HL-60 (cell line): Measurements from ENCODE around the gene ANKS1B.

Experiments used
- DNase-seq, 2 experiments: peaks; one replicate each; pipeline ENCODE4 v3.0.0-alpha.2; 2010 to 2020; ENCODE audit warnings: low read depth in 1 of 2, low spot score in 1 of 2
- H3K27ac ChIP-seq: fragments of 250-450 bp; sonication (Bioruptor Pico); replicated peaks from 2 replicates; pipeline ENCODE4 v1.5.1; 2020; ENCODE audit warnings: mild to moderate bottlenecking, moderate library complexity
- H3K27me3 ChIP-seq: fragments of 250-450 bp; sonication (Bioruptor Pico); 2 replicates; pipeline ENCODE4 v1.5.1; 2021; ENCODE audit warnings: mild to moderate bottlenecking, moderate library complexity; ENCODE audit not compliant: insufficient read depth, poor library complexity, severe bottlenecking
- H3K4me3 ChIP-seq: replicated peaks from 2 replicates; pipeline ENCODE4 v1.5.1; 2011; ENCODE audit warnings: mild to moderate bottlenecking, control low read depth, low read length; ENCODE audit not compliant: insufficient read depth
- GABPA ChIP-seq: IDR thresholded peaks from 2 replicates; pipeline ENCODE4 v1.6.1; 2012; ENCODE audit warnings: low read depth
- POLR2AphosphoS5 ChIP-seq: IDR thresholded peaks from 2 replicates; pipeline ENCODE4 v1.6.1; 2012; ENCODE audit warnings: low read depth
- SPI1 ChIP-seq: IDR thresholded peaks from 2 replicates; pipeline ENCODE4 v1.6.1; 2012; ENCODE audit warnings: low read depth, mild to moderate bottlenecking, borderline replicate concordance
- TF ChIP-seq, protein P1 (sequence below): IDR thresholded peaks from one replicate; pipeline ENCODE4 v1.5.1; 2011; ENCODE audit warnings: low read length, control low read depth, inconsistent platforms; ENCODE audit not compliant: insufficient read depth
- TF ChIP-seq, protein P2 (sequence below): IDR thresholded peaks from 2 replicates; pipeline ENCODE4 v1.6.1; 2012; ENCODE audit warnings: low read depth; ENCODE audit not compliant: insufficient replicate concordance

ANKS1B gene

DNA sequence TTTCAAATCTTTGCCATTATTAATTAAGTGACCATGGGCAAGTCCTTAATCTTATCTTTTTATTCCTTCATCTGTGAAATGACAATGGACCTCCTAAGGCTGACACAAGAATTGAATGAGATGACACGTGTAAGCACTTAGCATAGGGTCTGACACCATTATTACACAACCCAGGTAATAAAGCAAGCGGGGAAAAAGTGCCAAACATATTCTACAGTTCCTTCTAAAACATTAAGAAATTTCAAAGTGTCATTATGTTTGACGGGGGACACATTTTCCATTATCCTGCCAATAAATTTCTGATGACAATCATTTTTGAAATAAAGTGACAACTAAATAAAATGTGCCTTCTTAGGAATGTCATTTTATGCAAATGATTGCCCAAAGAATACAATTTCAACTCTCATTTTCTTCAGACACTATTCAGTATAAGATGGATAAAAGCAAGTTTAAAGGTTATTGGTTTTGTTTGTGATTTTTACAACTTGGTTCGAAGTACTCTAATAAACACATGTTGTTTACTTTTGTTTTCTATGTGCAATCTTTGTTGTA, 3.0 kb downstream of the ANKS1B start:
- H3K4me3 ChIP-seq, result no peak overlapping the region
- TF ChIP-seq, protein P1, sequence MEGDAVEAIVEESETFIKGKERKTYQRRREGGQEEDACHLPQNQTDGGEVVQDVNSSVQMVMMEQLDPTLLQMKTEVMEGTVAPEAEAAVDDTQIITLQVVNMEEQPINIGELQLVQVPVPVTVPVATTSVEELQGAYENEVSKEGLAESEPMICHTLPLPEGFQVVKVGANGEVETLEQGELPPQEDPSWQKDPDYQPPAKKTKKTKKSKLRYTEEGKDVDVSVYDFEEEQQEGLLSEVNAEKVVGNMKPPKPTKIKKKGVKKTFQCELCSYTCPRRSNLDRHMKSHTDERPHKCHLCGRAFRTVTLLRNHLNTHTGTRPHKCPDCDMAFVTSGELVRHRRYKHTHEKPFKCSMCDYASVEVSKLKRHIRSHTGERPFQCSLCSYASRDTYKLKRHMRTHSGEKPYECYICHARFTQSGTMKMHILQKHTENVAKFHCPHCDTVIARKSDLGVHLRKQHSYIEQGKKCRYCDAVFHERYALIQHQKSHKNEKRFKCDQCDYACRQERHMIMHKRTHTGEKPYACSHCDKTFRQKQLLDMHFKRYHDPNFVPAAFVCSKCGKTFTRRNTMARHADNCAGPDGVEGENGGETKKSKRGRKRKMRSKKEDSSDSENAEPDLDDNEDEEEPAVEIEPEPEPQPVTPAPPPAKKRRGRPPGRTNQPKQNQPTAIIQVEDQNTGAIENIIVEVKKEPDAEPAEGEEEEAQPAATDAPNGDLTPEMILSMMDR, result no peak
- TF ChIP-seq GABPA (no peak), POLR2AphosphoS5 (no peak), SPI1 (no peak)
- TF ChIP-seq, protein P2, sequence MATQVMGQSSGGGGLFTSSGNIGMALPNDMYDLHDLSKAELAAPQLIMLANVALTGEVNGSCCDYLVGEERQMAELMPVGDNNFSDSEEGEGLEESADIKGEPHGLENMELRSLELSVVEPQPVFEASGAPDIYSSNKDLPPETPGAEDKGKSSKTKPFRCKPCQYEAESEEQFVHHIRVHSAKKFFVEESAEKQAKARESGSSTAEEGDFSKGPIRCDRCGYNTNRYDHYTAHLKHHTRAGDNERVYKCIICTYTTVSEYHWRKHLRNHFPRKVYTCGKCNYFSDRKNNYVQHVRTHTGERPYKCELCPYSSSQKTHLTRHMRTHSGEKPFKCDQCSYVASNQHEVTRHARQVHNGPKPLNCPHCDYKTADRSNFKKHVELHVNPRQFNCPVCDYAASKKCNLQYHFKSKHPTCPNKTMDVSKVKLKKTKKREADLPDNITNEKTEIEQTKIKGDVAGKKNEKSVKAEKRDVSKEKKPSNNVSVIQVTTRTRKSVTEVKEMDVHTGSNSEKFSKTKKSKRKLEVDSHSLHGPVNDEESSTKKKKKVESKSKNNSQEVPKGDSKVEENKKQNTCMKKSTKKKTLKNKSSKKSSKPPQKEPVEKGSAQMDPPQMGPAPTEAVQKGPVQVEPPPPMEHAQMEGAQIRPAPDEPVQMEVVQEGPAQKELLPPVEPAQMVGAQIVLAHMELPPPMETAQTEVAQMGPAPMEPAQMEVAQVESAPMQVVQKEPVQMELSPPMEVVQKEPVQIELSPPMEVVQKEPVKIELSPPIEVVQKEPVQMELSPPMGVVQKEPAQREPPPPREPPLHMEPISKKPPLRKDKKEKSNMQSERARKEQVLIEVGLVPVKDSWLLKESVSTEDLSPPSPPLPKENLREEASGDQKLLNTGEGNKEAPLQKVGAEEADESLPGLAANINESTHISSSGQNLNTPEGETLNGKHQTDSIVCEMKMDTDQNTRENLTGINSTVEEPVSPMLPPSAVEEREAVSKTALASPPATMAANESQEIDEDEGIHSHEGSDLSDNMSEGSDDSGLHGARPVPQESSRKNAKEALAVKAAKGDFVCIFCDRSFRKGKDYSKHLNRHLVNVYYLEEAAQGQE, result no peak
- DNase-seq, result no peak
- peaks cover 27% of the 10 kb centered on the region for H3K27me3 ChIP-seq
- H3K27ac ChIP-seq, result no peak overlapping the region

- no peak for DNase-seq
- no peak for TF ChIP-seq POLR2AphosphoS5
- TF ChIP-seq, protein P2, result no peak
- TF ChIP-seq GABPA, result no peak
- TF ChIP-seq SPI1, result no peak
- TF ChIP-seq, protein P1, result no peak
- Histone ChIP-seq H3K4me3 (no peak overlapping the region), H3K27me3 (peaks cover 18% of the 10 kb centered on the region), H3K27ac (no peak overlapping the region)
Observed at GRCh38 chr12:99979471-99979870, 5.3 kb downstream of the ANKS1B start.

DNA sequence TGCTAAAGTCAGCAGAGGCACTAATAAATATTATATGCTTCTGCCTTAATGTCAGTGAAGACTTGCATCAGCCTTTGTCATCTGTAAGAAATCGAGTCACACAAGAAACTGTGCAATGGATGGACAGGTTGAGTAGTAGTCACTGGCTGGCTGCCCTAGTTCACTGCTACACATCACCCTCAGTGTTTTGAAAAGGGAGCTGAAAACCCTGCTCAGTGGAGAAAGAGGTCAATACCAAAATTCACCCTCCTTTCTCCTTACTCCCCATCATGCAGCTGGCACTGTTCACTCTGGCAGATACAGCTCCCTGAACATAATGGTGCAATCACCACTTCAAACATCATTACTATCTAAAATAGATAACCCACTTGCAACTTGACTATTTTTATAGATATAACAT, 6.6 kb downstream of the ANKS1B start:
- peaks cover 8% of the 10 kb centered on the region for H3K27me3 ChIP-seq
- DNase-seq, result no peak
- no peak overlapping the region for H3K27ac ChIP-seq
- H3K4me3 ChIP-seq, result no peak overlapping the region
- TF ChIP-seq, protein P1, result no peak
- TF ChIP-seq GABPA (no peak), POLR2AphosphoS5 (no peak), SPI1 (no peak)
- TF ChIP-seq, protein P2, result no peak
